ENCODE results near the gene SH3RF3.

The SH3RF3 gene

GRCh38 chr2:109459485-109459884 is 330.5 kb downstream of the SH3RF3 start:
- DNase-seq, result no peak

GRCh38 chr2:109460553-109461324 is 331.7 kb downstream of the SH3RF3 start:
- no peak for DNase-seq

DNA sequence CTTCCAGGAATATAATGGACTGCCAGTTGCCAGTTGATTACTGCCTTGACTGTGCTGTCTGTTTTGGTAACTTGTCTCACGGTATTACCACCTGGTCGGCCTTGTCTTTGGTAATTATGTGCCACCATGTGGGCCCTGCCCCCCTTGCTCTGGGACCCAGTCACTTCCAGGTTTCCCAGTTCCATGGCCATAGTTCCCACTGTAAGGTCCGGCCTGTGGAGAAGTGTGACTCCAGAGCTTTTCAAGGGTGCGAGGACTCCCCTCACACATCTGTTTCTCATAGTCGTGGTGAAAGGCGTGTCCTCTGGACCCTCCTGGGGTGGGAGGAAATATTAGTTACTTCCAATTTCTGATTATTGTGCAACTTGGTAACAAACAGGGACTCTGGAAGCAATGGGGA is 334.2 kb downstream of the SH3RF3 start:
- DNase-seq, result no peak

- no peak for DNase-seq
These were observed 334.9 kb downstream of the SH3RF3 start for GRCh38 chr2:109463891-109464290.

- no peak for DNase-seq
These were observed 337.9 kb downstream of the SH3RF3 start for GRCh38 chr2:109466674-109467575.

- DNase-seq, result no peak
These were observed 338.7 kb downstream of the SH3RF3 start for GRCh38 chr2:109467701-109468100.

DNA sequence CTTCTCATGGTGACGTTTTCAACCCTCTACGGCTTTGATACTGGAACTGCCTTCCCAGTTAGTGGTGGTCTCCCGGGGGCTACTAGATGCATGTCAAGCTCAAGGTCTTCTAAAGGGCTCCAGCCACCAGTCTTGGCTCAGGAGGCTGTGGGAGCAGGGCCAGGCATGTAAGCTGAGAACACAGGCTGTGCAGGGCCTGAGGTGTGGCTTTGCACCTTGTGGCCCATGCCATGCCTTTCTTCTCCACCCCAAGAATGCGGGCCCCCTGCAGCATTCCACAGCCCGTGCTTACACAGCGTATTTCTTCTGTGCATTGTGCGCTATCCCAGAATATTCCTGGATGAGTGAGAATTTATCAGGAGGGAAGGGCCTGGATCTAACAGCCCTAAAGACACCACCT is 339.9 kb downstream of the SH3RF3 start:
- DNase-seq, result no peak

DNA sequence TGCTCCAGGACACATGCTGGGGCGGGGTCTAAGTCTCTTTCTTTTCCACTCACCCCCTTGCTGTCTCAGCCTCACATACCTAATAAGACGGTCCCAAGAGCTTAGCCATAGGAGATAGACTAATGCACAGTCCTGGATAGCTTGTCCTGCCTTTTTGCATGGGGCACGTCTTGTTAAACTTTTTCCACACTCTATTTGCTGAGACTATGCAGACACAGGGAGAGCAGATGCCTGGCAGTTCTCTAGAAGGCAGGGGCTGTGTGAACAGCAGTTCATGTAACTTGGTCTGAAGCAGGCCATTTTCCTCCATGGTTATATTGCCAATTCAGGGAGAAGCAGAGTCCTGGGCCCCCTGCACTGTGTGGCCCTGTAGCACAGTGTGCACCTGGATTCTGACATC is 342.7 kb downstream of the SH3RF3 start:
- no peak for DNase-seq

- DNase-seq, result no peak
These were observed 343.4 kb downstream of the SH3RF3 start for GRCh38 chr2:109472331-109472959.

DNA sequence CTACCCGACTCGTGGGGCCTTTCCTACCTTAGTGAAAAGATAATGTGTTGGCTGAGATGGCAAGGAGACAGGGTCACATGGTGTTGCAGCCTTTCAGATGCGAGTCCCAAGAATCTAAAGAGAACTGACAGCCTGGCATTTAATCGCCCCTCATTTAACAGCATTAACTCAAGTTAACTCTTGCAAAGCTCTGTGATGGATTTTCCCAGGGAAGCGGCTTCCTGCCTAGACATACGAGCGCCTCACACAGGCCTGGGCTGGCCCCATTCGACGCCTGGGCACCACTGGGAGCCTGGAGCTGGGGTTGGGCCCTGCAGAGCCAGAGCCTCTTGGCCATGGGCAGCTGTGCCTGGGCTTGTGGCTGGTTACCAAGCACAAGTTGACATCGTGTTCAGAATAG is 344.0 kb downstream of the SH3RF3 start:
- no peak for DNase-seq

- DNase-seq, result no peak
These were observed 344.8 kb downstream of the SH3RF3 start for GRCh38 chr2:109473616-109474318.

- no peak for DNase-seq
These were observed 345.4 kb downstream of the SH3RF3 start for GRCh38 chr2:109474319-109474825.

GRCh38 chr2:109475531-109476210 is 346.7 kb downstream of the SH3RF3 start:
- peak in 1 of 5 experiments; percentile 67 for DNase-seq

- no peak for DNase-seq
These were observed 347.8 kb downstream of the SH3RF3 start for GRCh38 chr2:109476641-109477441.

DNA sequence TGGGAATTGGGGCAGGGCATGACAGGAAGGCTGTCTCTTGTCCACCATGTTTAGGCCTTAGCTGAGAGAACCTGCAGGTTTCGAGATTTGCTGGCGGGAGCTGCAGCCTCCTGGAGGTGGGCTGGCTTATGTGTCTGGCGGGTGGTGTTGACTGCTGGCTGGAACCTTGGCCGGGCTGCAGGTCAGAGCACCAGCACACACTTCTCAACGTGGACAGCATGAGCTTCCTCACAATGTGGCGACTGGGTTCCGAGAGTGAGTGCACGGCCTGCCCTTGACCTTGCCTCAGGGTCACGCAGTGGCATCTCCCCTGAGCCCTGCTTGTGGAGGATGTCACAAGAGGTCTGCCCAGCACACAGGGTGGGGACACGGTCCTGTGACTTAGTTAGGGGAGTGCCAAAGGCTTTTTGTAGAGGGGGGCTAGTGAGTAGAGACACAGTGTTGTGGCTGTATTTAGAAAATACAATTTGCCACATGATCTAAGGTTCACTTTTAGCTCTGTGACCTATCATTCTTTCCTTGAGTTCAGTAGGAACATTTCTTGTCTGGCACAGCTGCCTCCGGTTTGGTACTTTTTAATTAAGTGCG is 350.0 kb downstream of the SH3RF3 start:
- no peak for DNase-seq

DNA sequence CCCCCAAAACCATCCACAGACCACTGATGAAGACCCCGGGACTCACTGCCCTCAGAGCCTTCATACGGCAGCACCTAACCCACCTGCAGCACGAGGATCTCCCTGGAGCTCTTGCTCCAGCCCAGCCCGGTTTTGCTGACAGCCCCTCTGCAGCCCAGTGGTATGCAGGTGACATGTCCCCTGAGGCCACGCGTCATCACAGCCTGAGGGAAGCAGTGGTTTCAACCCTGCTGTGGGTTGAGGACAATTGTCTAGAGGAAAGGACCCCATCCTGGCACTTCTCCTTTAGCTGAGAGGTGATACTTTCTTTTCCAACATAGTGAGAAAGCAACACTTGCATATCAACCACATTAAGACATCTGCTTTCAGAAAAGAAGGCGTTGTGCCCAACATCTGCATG is 350.8 kb downstream of the SH3RF3 start:
- no peak for DNase-seq

DNA sequence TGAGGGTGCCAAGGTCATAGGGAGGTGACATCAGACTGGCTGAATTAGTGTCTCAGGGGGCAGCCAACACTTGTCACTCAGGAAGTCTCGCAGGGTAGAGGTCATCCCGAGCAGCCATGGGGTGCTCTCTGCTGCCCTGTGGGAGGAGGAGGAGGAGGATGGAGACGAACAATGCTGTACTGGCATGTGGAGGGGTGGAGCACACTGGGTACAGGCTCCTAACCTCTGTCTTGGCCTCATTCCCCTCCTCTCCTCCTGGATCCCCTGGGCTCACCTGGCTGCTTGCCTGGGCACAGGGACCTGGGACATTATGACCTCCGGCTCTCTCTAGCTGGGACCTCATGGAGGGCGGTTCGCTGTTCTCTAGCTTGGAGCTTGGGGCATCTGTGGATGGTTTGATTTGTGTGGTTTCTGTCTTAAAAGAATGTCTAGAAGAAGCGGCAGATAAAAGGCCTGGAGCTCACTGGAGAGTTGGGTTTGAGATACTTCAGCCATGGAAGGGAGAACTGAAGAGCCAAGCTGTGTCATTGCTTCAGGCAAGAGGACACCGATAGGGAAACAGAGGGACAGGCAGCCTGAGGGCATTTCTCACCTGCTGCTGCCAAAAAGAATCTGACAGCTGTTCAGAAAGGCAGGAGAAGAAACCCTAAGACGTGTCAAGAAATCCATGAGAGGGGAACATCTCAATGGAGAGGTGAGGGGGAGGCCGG is 351.6 kb downstream of the SH3RF3 start:
- DNase-seq, result no peak

DNA sequence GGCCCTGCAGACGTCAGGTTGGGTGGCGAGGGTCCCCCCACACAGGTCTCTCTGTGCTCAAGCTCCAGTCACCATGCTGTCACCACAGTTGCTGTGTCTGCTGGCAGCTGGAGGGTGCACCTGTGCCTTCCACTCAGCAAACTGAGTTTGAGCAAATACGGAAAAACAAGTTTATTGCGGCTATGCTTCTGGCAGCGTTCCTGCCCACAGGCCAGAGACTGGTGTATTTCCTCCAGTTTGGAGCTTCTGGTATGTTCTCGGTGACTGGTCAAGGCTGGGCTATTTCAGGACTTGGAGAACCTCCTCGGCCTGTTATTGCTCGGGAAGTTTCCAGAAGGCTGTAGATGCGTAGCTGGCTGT is 352.2 kb downstream of the SH3RF3 start:
- DNase-seq, result no peak

DNA sequence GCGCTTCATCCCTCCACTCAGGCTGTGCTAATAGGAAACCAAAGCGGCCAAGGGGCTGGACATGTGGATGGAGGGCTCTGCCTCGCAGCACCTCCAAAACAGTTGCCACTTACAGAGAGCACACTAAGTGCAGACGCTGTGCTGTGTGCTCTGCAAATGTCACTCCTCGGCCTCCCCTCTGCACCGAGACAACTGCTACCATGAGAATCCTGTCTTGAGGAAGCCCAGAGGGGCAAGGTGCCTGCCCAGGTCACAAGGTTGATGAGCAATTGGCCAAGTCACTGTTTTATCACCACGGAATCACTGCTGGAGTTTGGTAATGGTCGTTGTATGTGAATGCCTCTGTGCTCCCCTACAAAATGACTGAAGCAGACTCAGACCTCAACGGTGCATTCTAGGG is 352.6 kb downstream of the SH3RF3 start:
- DNase-seq, result no peak

DNA sequence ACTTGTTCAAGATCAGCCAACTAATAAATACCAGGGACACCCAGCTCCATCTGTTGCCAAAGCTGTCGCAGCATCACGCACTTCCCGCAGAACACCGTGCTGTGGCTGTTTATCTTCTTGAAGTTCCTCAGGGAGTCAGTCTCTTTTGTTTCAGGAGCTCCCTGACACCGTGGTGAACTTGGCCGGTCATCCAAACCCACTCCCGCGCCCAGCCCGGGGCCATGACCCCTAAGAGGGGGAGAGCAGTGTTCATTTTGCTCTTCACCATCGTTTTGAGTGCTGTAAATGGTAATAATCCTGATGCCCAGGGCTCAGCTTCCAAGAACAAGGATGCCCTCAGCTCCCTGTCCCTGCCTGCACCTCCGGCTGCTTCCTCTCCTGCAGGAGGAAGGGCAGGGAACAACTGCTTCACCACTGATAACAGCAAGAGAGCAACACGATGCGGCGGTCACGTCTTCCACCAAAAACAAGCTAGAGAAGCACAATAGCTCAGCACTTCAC is 353.4 kb downstream of the SH3RF3 start:
- DNase-seq, result no peak
